GM18520 (cell line): ENCODE data around the gene GNB5.
"Not testable (repeated sequence)": the region's sequence is repeated elsewhere in the genome, so short reads cannot be mapped to it uniquely, and the experiment has no call there.

Source experiments
- ATAC-seq: cut with Tn5 transposase; IDR thresholded peaks from one replicate; pipeline ENCODE4 v1.9.1; 2021; ENCODE audit not compliant: unreplicated experiment

Gene GNB5

DNA sequence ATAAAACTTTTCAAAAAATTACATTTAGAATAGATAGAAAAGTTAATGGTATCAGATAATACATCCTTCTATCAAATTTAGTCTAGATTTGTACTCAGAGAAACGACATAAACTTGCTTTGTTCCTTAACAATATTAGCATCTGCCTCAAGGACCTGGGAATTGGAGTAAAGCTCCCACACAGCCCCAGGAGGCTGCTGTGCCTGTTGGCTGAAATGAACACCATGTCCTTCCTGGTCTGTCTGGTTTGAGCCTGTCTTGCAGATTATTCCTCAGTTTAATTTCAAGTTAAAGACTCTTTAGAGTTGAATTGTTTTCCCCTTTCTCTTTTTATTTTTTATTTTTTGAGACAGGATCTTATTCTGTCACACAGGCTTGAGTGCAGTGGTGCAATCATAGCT, 19.4 kb downstream of the GNB5 start:
- ATAC-seq, result no peak

GRCh38 chr15:52171386-52171785, 19.8 kb downstream of the GNB5 start:
- ATAC-seq, result no peak

- ATAC-seq, result not testable (repeated sequence)
Measured at GRCh38 chr15:52170199-52170598, 21.0 kb downstream of the GNB5 start.

DNA sequence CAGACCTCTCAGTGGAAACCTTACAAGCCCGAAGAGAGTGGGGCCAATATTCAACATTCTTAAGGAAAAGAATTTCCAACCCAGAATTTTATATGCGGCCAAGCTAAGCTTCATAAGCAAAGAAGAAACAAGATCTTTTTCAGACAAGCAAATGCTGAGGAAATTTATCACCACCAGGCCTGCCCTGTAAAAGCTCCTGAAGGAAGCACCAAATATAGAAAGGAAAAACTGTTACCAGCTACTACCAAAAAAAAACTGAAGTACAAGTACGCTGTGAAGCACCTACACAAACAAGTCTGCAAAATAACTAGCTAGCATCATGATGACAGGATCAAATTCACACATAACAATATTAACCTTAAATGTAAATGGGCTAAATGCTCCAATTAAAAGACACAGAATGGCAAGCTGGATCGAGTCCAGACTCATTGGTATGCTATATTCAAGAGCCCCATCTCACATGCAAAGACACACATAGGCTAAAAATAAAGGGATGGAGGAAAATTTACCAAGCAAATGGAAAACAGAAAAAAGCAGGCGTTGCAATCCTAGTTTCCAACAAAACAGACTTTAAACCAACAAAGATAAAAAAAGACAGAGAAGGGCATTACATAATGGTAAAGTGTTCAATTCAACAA, 25.6 kb downstream of the GNB5 start:
- ATAC-seq, result not testable (repeated sequence)

- no peak for ATAC-seq
Measured at GRCh38 chr15:52164631-52165265, 26.4 kb downstream of the GNB5 start.

- ATAC-seq, result no peak
Measured at GRCh38 chr15:52163321-52164190, 27.6 kb downstream of the GNB5 start.

DNA sequence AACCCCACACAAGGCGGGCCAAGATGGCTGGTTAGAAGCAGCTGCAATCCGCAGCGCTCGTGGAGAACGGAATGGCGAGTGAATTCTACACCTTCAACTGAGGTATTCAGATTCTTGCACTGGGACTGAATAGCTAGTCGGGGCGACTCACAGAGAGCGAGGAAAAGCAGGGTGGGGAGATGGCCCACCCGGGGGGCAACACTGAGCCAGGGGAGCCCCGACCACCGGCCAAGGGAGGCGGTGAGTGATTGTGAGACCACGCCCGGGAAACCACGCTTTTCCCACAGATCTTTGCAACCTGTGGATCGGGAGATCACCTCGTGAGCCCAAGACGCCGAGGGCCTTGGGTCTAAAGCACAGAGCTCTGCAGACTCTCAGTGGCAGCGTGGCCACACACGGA, 28.3 kb downstream of the GNB5 start:
- no peak for ATAC-seq

DNA sequence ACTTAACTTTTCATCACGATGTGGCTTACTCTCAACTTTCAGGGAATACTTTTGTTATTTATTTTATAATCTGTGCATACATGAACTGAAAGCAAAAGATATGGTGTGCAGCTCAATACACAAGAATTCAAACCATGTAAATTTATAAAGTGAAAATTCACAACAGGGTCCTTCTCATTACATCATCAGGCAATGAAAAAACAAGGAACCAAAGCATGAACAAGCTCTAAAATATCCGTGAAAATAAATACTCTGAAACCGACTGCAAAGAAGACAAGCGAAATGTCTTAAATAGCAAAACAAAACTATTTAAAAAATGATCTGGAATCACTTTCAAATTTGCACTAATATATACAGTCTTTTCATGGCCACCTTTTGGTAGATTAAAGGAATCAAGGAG, 28.9 kb downstream of the GNB5 start:
- ATAC-seq, result no peak

DNA sequence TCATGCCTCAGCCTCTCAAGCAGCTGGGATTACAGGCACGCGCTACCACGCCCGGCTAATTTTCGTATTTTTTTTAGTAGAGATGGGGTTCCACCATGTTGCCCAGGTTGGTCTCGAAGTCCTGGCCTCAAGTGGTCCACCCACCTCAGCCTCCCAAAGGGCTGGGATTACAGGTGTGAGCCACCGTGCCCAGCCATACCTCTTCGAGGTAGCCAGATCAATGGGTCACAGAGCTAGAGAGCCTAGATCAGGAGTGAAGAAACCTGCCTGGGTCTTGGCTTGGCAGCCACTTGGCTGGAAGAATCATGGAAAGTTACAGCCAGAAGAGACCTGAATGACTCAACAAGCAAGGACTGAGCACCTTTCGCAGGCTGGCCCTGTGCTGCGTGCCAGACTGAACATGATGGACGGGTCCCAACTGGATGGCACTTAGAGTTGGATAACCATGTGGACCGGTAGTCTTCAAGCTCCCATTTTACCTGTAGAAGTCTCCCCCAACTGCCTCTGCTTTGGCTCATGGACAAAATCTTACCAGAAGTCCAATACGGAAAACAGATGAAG, 29.7 kb downstream of the GNB5 start:
- no peak for ATAC-seq

- ATAC-seq, result no peak
Measured at GRCh38 chr15:52159645-52160044, 31.5 kb downstream of the GNB5 start.

- ATAC-seq, result no peak
Measured at GRCh38 chr15:52158084-52158765, 33.0 kb downstream of the GNB5 start.

- no peak for ATAC-seq
Measured at GRCh38 chr15:52155878-52156277, 35.3 kb downstream of the GNB5 start.

DNA sequence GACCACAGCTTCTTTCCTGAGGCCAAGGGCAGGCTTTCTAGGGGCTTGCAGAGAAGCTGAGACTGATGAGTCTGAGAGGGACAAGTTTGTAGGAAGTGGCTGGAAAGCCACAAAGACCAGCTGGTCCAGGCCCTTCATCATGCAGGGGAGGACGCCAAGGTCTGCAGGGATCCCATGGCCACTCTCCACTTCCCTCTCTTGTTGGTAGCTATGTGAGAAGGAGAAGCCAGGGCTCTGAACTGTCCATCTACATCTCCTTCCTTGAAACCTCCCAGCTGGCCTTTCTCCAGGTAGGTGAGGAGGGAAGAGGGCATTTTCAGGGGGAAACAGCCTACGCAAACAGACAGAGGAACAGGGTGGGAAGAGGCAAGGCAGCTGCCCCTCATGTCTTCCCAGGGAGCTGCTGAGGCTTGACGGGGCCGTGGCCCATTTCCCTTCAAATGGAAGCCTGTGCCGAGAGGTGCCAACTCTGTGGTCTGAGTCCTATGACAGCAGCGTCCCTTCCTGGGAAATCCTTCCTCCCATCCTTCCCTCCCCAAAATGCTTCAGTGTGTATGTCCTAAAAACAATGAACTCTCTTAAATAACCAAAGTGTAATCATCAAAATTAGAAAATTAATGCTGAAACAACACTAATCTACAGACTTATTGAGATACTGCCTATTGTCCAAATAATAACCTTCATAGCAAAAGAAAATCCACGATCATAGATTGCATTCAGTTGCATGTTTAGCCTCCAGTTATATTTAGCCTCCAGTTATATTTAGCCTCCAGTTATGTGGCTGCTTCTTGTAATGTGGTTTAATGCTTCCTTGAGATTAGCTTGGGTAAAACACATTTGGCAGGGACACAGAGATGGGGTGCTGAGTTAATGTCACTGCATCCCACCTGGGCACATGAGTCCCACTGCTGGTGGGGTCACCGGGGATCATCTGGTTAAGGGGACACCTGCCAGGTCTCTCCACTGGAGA, 36.0 kb downstream of the GNB5 start:
- ATAC-seq, result no peak

- no peak for ATAC-seq
Measured at GRCh38 chr15:52153900-52154895, 37.0 kb downstream of the GNB5 start.

DNA sequence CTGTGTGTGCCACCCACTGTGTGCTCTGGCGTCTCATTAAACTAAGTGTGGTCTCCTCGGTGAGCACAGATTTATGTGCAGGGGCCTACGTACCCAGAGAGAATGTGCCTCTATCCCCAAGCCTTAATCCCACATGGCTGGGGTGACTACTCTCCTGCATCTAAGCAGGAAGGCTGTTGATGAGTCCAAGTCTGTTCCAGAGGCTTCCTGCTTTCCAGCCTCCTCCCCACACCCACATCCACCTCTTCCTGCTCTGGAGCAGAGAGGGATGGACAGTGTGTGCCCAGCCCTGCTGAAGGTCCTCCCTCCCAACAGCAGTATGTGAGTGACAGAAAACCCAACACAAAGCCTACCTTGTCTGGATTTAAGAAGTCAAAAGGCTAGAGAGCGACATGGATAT, 39.8 kb downstream of the GNB5 start:
- ATAC-seq, result no peak

- no peak for ATAC-seq
Measured at GRCh38 chr15:52150871-52151270, 40.3 kb downstream of the GNB5 start.

GRCh38 chr15:52150043-52150825, 41.0 kb downstream of the GNB5 start:
- ATAC-seq, result no peak

GRCh38 chr15:52148403-52148802, 42.8 kb downstream of the GNB5 start:
- no peak for ATAC-seq
